Right renal pelvis (tissue), 4 donors: Measurements from ENCODE around the gene RBM38. TPM values are rescaled to one million over a fixed set of nuclear protein-coding genes. Genes with fewer than 3 reads are reported as not detected.
"Not testable (repeated sequence)": the region's sequence is repeated elsewhere in the genome, so short reads cannot be mapped to it uniquely, and the experiment has no call there.

Source experiments
- DNase-seq, 4 donors: peaks; one replicate each; pipeline ENCODE4 v3.0.0-alpha.2; 2013; ENCODE audit warnings: low read depth in 4 of 4, low spot score in 3 of 4, missing footprints in 1 of 4
- polyA plus RNA-seq, 4 donors: library from polyadenylated mRNA; unstranded; fragments of 120-200 nt; gene quantifications; one replicate each; pipeline ENCODE4 v1.2.1, GENCODE V29; 2013; ENCODE audit not compliant: insufficient read length in 4 of 4

The RBM38 gene
- polyA plus RNA-seq: 10 to 100 TPM; 24.4 to 39.0 (median 29.5) TPM

DNA sequence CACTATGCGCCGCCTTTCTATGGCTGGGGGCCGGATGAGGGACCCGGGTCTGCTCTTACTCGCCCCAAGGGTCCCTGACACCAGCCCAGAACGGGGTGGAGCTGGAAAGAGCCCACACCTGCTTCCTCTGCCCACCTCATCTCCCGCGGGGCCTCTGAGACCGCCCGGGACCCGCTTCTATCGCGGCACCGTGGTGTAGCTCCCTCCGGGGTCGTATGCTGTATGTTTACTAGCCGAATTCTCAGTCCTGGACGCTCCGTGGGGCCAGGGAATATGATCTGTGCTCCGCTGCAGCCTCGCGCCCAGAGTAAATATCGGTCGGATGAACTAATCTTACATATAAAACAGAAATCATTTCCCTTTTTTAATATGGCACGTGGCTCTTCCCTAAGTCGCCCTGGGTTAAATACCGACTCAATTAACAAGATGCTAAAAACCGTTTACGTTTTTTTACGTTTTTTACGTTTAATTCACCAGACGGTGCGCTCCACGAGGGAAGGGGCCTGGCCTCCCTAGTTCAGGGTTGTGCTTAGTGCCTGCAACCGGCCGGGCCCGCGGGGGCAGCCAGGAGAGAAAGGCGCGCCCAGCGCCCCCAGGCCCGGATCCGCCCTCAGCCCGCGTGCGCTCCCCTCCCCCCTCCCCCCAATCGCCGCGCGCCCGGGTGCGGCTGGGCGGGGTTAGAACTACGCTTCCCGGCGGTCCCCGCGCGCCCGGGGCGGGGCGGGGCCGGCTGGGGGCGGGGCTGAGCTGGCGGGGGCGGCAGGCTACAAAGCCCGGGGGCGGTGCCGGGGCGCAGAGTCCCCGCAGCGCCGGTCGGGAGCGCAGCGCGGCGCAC, at the start of gene RBM38:
TSS of gene RBM38 (plus strand) at position 793 of the 835 bp plus-strand sequence. CDS start 186 bp downstream, outside the sequence.
- DNase-seq: peak in 2 of 4 donors; percentile 63 to 67

DNA sequence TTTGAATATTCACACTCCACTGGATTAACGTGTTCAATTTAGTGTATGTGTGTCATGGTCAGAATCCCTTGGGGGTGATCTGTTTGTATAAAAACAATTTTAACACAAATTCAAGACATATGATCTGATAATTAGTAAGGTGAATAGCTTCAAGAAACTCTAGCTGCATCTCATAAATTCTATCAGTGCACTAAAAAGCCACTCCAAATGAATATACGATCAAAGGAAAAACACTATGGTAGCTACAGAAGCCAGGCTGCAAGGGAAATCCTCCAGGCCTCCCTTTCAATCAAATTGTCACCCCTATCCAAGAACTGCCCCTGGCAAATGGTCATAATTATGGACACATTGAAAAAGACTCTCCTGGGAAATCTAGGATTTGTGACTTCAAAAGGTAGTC, 49.5 kb upstream of the RBM38 start:
- DNase-seq: no peak

DNA sequence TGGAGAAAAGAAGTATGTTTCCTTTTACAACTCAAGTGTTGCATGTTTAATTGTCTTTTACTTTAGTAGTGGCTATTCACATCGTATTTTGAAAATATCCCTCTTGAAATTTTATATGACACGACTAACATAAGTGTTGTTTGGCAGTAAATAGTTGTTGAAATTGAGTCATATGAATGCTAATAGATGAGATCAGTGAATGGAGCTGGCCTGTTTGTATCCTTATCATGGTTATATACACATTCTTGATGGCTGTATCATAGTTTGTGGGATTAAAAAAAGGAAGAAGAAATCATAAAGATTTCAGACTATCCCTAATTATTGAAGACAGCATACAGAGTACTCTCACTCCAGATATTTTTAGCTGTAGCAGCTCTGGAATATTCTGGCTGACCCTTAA, 48.4 kb upstream of the RBM38 start:
- DNase-seq: no peak

DNA sequence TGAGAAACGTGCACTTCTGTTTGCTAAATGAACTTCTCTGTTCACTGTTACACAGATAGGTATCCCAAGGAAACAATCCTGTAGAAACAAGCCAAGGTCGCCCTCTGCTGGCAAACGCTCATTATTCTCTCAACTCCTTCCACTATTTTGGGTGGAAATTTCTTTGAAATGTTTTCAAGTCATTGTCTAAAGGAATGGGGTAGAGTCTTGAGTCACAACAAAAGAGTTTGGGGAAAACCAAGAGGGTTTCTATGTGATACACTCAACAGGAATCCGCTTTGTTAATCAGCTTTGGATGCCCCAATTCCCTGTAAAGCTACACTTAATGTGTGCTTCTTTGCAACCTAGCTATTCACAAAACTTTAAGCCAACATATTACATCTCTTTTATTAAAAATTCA, 44.7 kb upstream of the RBM38 start:
- peak in 3 of 4 donors; percentile 58 to 74 (median 67) for DNase-seq

DNA sequence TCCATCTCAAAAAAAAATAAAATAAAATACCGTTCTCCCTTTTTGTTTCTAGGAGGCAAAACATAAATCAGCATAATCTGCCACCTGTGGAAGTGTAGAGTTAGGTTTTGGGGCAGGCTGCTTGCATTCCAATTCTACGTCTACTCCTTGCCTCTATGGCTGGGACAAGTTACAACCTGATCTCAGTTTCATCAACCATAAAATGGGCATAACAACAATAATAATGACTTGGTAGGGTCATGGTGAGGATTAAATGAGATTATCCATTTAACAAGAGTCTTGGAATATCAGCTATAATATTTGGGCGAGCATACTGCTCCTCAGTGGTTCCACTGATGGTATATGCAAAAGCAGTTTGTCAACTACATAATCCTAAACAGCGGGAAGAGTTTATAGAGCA, 43.8 kb upstream of the RBM38 start:
- DNase-seq: no peak

DNA sequence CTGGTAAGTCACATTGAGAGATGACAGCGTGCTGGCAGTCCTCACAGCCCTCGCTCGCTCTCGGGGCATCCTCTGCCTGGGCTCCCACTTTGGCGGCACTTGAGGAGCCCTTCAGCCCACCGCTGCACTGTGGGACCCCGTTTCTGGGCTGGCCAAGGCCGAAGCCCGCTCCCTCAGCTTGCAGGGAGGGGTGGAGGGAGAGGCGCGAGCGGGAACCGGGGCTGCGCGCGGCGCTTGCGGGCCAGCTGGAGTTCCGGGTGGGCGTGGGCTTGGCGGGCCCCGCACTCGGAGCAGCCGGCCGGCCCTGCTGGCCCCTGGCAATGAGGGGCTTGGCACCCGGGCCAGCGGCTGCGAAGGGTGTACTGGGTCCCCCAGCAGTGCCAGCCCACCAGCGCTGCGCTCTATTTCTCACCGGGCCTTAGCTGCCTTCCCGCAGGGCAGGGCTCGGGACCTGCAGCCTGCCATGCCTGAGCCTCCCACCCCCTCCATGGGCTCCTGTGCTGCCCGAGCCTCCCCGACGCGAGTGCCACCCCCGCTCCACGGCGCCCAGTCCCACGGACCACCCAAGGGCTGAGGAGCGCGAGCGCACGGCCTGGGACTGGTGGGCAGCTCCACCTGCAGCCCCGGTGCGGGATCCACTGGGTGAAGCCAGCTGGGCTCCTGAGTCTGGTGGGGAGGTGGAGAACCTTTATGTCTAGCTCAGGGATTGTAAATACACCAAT, 42.8 kb upstream of the RBM38 start:
- not testable (repeated sequence) for DNase-seq

DNA sequence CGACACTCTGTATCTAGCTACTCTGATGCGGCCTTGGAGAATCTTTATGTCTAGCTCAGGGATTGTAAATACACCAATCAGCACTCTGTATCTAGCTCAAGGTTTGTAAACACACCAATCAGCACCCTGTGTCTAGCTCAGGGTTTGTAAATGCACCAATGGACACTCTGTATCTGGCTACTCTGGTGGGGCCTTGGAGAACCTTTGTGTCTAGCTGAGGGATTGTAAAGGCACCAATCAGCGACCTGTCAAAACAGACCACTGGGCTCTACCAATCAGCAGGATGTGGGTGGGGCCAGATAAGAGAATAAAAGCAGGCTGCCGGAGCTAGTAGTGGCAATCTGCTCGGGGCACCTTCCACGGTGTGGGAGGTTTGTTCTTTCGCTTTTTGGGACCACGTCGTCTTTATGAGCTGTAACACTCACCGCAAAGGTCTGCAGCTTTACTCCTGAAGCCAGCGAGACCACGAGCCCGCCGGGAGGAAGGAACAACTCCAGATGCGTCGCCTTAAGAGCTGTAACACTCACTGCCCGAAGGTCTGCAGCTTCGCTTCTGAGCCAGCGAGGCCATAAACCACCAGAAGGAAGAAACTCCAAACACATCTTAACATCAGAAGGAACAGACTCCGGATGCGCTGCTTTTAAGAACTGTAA, 42.1 kb upstream of the RBM38 start:
- not testable (repeated sequence) for DNase-seq

DNA sequence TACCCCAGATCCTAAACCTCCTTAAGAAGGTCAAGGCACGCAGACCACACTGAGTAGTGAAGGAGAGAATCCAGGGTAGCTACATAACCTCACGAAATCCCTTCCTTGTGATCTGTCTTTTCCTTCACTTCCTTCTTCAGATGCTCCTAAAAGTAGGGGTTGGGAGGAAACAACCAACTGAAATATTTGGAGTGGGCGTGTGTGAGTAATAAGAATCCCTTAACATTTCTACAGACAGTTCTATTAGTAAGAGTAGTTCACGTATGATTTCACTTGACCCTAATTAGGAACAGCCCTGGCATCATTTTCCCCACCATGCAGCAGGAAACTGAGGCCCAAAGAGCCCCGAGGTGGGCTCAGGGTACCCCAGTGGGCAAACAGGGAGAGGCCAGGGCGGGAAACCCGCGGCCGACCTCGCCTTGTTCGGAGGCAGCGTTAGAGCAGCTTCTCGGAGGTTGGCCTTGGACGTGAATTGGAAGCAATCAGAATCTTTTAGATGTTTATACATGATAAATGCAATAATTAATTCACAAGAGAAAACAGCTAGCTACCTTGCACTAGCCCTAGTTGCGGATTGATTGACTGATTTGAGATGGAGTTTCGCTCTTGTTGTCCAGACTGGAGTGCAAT, 41.0 kb upstream of the RBM38 start:
- DNase-seq: no peak

DNA sequence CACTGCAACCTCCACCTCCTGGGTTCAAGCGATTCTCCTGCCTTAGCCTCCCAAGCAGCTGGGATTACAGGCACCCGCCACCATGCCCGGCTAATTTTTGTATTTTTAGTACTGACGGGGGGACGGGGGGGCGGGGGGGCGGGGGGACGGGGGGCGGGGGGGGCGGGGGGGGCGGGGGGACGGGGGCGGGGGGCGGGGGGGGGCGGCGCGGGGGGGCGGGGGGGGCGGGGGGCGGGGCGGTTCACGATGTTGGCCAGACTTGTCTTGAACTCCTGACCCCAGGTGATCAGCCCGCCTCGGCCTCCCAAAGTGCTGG, 40.5 kb upstream of the RBM38 start:
- DNase-seq: not testable (repeated sequence)

DNA sequence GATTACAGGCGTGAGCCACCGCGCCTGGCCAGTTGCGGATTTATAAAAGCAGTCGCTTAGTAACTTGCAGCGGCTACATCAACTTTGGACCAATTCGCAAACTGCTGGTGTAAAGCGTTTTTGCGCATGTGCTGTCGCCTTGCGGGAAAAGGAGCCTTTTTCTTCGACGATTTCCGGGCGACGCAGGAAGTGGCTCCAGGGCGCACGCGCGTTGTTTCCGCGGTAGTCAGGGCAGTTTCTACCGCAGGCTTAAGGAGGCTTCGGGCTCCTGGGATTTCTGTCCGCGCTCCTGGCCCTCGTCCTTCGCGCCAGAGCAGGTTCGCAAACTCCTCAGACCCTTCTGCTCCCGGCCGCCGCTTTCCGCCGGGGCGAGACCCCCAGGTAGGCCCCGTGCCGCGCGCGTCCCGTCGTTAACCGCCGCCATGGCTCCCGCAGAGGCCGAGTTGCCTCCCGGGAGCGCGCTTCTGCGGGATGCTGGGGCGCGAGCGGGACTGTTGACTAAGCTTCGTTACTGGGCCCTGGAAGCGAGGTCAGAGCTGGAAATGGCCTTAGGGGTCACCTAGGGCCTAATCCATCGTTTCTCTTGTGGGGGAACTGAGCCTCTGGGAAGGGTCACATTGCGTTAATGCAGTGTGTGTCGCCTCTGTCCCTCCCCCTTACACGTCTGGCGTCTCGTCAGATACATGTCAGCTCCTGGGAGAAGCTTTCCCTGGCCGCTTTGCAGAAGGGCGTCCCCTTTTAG, 40.0 kb upstream of the RBM38 start, which contains the start of gene RAE1:
TSS of gene RAE1 (plus strand) at position 214 of the 742 bp plus-strand sequence. CDS start 2,784 bp downstream, outside the sequence.
- peak; percentile 83 to 90 (median 86) for DNase-seq

DNA sequence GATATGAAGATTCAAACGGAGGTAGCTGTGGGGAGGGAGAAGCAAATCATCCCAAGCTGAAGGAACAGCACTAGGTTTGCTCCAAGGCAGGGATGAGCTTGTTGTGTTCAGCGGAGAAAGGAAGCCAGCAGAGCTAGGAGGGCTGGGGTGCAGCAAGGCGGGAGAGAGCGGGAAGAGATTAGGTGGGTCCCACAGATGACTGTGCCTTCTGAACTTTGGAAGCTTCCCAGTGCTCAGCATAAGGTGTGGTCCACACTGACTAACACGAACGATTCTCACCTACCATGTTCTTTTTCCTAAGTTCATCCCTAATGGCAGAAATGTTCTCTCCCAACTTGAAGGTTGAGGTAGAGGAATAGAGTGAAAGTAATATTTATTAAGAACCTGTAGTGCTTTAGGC, 38.9 kb upstream of the RBM38 start:
- no peak for DNase-seq

DNA sequence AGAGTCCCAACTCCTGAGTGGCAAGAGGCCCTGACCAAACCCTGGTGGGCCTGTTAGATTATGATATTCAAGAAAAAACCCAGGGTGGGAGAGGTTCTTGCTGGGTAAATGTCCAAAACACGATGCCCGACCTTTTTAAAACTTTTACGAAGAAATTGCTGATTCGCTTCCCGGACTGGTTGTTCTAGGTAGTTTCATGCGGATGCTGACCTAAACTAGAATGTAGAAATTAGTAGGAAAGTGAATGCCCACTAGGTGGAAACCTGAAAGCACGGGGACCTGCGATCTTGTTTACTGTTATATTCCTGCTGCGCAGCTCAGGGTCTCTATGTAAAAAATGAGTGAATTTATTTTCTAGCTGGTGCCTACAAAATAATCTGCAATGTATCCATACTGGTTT, 37.8 kb upstream of the RBM38 start:
- DNase-seq: no peak

DNA sequence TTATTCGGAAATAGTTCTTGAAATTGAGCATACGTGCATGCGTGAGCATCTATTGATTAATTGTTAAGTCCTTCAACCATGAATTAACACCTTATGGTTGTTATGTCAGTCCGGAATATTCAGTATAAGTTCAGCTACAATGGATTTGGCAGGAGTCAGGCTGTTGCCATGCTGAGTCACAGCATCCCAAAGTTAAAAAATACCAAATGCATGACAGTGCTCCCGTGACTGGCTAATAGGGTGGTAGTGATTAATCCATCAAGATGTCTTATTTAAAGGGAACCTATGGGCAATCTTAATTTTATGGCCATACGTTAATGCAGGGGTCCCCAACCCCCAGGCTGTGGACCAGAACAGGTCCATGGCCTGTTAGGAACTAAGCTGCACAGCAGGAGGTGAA, 29.7 kb upstream of the RBM38 start:
- no peak for DNase-seq

DNA sequence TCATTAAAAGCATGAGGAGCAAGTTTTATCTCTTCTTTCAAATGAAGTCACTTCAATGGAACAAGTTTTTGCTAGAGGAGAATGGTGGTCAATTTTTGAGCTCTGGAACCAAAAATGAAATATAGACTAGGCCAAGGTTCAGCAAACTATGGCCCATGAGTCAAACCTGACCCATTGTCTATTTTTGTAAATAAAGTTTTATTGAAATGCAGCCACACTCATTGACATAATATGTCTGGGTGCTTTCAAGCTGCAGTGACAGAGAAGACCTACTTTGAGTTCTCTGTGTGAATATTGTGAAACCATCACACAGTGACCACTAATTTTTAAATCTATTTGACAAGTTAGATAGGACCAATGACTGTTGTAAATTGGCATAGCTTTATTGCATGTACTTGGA, 26.7 kb upstream of the RBM38 start:
- no peak for DNase-seq

DNA sequence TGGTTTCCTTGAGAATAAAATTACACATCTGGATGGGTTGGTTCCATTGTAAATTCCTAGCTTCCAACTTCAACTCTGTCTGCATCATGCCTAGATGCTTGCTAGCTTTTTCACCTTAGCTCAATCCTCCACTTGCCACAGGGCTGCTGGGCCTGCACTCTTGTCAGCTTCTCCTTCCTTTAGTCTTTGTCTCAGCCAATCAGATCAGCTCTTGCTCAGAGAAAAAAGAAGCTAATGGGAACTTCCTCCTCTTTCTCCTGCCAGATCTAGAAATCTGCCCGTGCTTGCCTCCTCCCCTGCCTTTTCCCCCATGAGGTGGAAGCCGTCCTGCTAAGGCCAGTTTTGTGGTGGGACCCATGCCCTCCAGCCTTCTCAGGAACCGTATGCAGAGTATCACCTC, 21.6 kb upstream of the RBM38 start:
- DNase-seq: no peak

DNA sequence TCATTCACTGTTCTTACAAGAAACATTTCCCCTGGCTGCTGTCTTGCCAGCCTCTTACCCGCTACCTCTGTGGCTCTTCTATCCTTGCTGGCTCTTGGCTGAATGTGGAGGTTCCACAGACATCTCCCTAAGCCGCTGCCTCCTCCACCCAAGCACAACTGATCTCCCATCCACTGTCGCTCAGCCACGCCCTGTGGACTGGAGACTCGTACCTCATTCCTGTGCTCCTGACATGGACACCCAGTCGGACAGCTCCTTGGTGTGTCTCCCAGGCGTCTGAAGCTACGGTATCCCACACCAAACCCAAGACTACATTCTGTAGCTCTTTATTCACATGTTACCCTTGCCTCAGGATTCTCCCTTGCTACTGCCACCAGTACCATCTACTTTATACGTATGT, 20.9 kb upstream of the RBM38 start:
- DNase-seq: no peak

DNA sequence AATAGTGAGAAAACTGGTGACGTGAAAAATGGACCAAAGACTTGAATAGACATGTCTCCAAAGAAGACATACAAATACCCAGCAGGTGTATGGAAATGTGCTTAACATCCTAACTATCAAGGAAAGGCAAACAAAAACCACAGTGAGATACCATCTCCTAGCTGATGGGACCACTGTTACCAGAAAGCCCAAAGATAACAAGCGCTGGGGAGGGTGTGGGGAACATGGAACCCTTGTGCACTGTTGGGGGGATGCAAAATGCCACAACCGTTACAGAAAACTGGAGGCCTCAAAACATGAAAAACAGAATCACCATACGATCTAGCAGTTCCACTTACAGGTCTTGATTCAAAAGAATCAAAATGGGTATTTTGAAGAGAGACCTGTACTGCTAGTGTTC, 19.8 kb upstream of the RBM38 start:
- no peak for DNase-seq

DNA sequence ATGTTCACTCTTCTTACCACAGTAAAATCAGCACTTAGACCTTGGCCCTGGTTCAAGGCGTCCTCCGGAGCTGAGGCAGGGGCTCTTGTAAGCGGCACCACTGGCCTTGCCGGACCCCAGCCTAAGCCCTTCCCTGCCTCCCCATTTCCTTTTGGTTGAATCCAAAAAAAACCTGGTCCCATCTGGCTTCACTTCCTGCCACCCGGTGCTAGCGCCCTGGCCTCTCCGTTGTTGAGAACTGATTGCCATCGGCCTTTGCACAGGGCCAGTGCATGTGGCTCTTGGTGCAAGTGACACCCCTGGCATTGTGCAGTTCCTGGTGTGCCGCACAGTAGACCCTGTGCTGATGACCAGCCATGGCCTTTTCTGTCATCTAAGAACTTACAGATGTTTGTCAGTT, 19.0 kb upstream of the RBM38 start:
- DNase-seq: no peak

DNA sequence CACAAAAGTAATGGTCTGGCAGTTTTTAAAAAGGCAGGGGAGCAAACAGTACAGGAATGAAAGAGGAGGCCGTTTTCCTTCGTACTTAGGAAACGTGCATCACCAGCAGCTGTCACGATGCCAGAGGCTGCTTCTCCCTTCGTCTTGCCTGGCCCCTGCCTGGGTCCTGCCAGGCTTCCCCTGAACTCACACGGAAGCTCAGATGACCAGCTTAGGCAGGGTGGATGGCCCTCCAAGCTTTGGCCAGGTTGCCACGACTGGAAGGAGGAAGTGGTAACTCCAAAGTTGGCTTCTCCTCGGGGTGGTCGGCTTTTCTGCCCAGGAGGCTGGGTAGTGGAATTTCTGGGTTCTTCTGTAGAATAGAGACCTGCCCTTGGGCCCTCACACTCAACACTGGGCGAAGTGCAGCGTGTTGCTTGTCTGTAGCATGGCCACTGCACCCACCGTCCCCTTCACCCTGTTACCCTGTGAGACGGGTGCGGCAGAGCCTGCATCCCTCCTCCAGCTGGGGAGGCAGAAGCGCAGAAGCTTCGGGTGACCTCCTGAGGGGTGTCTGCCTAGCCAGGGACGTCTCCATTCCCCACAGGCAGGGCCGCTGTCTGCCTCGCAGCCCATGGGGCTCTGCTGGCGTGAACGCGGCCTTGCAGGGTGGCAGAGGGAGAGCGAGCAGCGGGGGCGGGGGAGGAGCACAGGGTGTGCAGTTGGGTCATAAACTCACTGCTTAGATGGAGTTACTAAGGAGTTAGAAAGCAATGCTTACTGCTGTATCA, 18.4 kb upstream of the RBM38 start:
- DNase-seq: no peak
